Neutrophil (primary cell): ENCODE results near the gene XXYLT1.

ENCODE experiments used
- H3K27ac ChIP-seq: fragments of 200-600 bp; sonication (generic); 2 replicates; pipeline ENCODE4 v1.5.1; 2016; ENCODE audit warnings: mild to moderate bottlenecking, moderate library complexity
- H3K27me3 ChIP-seq: fragments of 200-600 bp; sonication (generic); 2 replicates; pipeline ENCODE4 v1.6.0; 2016; ENCODE audit warnings: mild to moderate bottlenecking
- H3K36me3 ChIP-seq: fragments of 200-600 bp; sonication (generic); 2 replicates; pipeline ENCODE4 v1.5.1; 2017
- H3K4me1 ChIP-seq, 2 experiments: fragments of 200-600 bp in 1 of 2; sonication (generic) in 1 of 2; 1 replicate in 1 of 2; 2 replicates in 1 of 2; pipeline versions ENCODE4 v1.5.1 to v1.6.1; 2013 to 2016; ENCODE audit warnings: low read depth in 1 of 2, low read length in 1 of 2, mild to moderate bottlenecking in 1 of 2, moderate library complexity in 1 of 2; ENCODE audit not compliant: control insufficient read depth in 1 of 2, insufficient read depth in 1 of 2
- H3K4me3 ChIP-seq, 2 experiments: fragments of 200-600 bp in 1 of 2; sonication (generic) in 1 of 2; 1 replicate in 1 of 2; 2 replicates in 1 of 2; pipeline ENCODE4 v1.5.1; 2013 to 2016; ENCODE audit warnings: low read depth in 1 of 2, low read length in 1 of 2, mild to moderate bottlenecking in 1 of 2, moderate library complexity in 1 of 2
- H3K9me3 ChIP-seq: fragments of 200-600 bp; sonication (generic); 2 replicates; pipeline ENCODE4 v1.5.1; 2016
- CTCF ChIP-seq: fragments of 200-600 bp; sonication (generic); IDR thresholded peaks from 2 replicates; pipeline ENCODE4 v1.5.1; 2016; ENCODE audit warnings: antibody characterized with exemption

The XXYLT1 gene

GRCh38 chr3:195096484-195097330, 174.3 kb downstream of the XXYLT1 start:
- Histone ChIP-seq H3K36me3 (no peaks in the 10 kb centered on the region), H3K9me3 (no peaks in the 10 kb centered on the region), H3K4me1 (peaks cover 56 to 61% of the 10 kb centered on the region in 2 experiments), H3K4me3 (no peak overlapping the region), H3K27me3 (no peaks in the 10 kb centered on the region), H3K27ac (no peak overlapping the region)
- no peak for TF ChIP-seq CTCF

DNA sequence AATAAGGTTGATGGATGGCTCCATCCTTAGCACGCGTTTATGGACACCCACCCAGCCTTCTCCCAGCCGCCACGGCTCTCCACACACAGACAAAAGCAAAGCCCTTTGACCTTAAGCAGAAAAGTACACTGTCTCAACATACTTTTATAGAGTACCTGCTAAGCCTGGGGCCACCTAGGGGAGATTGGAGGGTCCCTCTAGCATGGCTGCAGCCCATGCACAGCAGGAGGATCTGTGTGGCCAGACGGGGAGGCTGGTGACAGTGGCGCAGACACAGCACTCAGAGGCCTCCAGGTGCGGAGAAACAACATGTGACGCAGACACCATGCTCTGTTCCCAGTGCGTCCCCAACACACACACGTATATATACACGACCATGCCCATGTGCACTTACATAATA, 174.9 kb downstream of the XXYLT1 start:
- H3K4me1 ChIP-seq = peaks cover 51 to 55% of the 10 kb centered on the region in 2 experiments
- H3K9me3 ChIP-seq = no peaks in the 10 kb centered on the region
- TF ChIP-seq CTCF = no peak
- H3K4me3 ChIP-seq = no peak overlapping the region
- peak overlapping the region; percentile 58 for H3K27ac ChIP-seq
- no peaks in the 10 kb centered on the region for H3K36me3 ChIP-seq
- H3K27me3 ChIP-seq = no peaks in the 10 kb centered on the region

DNA sequence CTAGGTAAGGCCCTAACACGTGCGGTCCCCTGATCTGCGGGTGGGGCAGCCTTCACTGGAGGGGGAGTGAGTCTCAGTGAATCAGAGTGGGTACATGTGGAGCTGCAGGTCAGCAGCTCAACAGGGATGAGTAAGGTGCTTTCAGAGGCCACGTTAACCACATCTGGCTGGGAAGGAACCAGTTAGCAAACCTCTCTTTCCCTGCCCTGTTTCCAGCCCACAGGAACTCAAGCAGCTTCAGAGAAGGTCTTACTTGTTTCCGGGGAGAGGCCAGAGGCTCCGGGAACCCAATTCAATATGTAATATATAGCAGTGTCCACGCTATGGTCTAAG, 175.3 kb downstream of the XXYLT1 start:
- no peak for TF ChIP-seq CTCF
- H3K4me1 ChIP-seq = peaks cover 47 to 51% of the 10 kb centered on the region in 2 experiments
- H3K27me3 ChIP-seq = no peaks in the 10 kb centered on the region
- no peaks in the 10 kb centered on the region for H3K36me3 ChIP-seq
- no peaks in the 10 kb centered on the region for H3K9me3 ChIP-seq
- H3K4me3 ChIP-seq = no peak overlapping the region
- peak overlapping the region; percentile 58 for H3K27ac ChIP-seq

DNA sequence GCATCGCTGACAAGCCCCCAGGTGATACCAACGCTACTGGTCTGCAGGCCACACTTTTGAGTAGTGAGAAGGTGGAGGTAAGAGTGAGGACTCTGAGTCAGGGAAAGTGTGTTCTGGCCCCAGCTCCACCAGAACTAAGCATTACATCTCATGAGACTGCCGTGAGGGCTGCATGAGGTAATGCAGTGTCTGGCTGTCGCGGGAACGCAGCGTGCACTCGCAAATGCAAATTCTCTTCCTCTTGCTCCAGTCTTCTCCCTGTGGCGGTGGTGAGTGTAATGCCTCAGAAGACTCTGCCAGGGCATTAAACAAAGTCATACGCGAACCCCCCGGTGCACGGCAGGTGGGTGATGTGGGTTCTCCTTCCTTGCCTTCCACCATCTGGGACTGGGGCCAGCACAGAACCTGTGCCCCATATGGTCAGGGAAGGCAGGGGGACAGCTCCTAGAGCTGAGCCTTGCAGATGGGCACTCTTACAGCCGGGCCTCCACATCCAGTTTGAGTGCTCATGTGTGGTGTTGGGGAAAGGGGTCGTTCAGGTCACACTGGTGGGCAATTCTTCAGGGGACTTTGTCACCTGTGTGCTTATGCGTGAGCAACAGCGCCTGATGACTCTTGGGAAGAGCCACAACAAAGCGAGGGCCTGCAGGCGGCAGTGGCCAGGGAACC, 175.8 kb downstream of the XXYLT1 start:
- no peak for TF ChIP-seq CTCF
- Histone ChIP-seq H3K4me3 (no peak overlapping the region), H3K36me3 (no peaks in the 10 kb centered on the region), H3K4me1 (peaks cover 42 to 46% of the 10 kb centered on the region in 2 experiments), H3K9me3 (no peaks in the 10 kb centered on the region), H3K27ac (peak overlapping the region; percentile 58), H3K27me3 (no peaks in the 10 kb centered on the region)

DNA sequence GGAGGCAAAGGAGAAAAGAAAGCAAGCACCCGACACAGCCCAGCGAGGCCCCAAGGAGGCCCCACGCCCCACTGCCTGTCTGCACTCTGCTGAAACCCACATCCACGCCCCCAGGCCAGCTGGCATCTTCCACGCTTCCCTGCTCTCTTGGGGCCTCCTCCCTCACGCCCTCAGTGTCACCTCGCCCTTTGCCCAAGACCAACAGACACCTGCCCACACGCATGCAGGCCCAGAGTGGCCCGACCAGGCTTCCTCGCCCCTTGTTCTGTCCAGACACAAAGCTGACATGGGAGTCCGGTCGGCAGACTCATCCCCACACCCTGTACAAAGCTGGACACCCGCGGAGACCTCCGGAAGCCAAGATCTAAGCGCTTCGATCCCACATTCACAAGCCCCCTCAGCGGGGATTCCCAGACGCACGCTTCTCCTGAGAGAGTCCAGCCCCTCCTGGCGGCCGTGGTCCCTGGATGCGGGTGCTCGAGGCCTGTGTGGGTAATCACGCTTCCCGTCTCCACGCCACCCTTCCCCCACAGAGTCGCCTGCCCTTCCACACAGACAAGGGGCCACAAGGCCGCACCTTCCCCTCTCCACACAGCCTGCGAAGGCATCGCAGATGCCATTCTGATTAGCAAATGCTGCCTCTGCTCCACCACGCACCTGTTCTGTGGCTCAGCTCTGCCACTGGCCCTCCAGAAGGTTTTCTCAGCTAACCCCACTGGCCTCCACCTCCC, 176.6 kb downstream of the XXYLT1 start:
- no peak for TF ChIP-seq CTCF
- H3K4me1 ChIP-seq = peaks cover 34 to 38% of the 10 kb centered on the region in 2 experiments
- no peaks in the 10 kb centered on the region for H3K9me3 ChIP-seq
- no peaks in the 10 kb centered on the region for H3K36me3 ChIP-seq
- H3K27me3 ChIP-seq = no peaks in the 10 kb centered on the region
- no peak overlapping the region for H3K4me3 ChIP-seq
- no peak overlapping the region for H3K27ac ChIP-seq
